ENCODE results near the gene MTMR3.

The MTMR3 gene

DNA sequence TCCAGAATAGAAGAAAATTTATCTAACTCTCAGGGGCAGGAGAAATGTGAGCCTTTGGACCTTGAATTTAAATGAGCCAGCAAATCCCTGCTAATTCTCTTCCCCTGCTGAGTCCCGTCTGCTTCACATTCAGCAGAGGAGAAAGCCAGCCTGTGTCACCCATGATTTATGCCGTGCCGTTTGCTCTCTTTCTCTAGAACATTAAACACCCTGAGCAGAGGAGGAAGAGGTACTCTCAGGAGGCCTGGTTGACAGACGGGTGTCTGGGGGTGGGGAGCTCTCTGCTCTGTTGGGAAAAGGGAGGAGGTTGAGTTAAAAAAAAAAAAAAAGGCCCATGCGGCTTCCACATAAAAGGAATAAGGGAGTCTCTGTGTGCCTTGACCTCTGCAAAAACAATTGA lies 11.3 kb upstream of the MTMR3 start:
- DNase-seq = no peak

DNA sequence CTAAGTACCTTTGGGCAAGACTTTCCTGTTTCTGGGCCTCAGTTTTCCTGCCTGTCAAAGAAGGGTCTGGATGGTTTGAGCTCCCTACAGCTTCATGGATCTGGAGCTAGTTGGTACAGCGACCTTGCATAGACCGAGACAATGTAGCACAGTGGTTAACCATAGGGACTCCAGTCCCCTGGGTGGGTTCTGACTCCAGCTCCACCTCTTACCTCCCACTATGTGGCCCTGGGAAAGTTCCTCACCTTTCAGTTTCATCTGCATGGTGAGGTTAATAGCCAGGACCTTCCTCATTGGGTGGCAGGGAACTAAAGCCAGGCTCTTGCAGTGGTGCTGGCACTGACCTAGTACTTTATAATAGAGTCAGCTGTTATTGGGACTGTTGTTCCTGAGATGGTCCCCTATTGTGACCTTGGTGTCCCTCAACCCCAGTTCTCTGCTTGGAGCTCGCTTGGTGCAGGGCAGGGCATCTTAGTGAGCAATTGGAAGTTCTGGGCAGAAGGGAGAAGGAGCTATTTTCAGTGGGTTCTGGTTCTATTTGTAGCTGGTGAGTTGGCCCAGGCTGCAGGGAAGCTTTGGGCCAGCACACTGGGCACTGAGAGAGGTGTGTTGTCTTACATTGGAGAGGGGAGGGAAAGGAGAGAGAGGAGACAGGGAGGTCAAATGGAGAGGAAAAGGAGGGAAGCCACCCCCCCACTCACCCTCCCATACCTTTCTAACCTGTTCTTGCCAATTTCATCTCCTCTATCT lies 10.7 kb upstream of the MTMR3 start:
- no peak for DNase-seq

DNA sequence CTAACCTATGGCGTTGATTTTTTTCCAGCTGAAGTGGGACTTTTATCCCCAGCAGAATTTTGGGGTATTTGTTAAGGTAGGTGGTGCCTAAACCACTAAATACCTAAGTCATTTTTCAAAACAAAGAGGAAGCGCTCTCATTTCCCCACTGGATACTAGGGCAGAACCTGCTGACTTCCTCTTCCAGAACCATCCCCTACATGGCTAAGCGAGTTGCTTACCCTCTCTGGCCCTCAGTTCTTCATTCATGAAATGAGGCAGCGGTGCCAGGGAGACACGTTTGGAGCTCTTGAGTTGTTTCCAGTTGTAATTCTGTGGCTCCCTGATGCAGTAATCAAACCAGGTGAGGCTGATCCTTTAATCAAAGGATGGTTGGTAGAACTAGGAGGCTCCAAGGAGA lies 10.0 kb upstream of the MTMR3 start:
- DNase-seq = no peak

DNA sequence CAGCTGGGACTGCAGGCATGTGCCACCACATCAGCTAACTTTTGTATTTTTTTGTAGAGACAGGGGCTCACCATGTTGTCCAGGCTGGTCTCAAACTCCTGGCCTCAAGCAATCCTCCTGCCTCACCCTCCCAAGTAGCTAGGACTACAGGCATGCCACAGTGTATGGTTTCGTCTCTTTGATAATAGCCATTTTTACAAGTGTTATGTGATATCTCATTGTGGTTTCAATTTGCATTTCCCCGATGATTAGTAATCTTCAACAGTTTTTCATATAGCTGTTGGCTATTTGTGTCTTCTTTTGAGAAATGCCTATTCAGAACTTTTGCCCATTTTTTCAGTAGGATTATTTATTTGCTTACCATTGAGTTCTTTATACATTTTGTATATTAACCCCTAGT lies 9.0 kb upstream of the MTMR3 start:
- DNase-seq = no peak

DNA sequence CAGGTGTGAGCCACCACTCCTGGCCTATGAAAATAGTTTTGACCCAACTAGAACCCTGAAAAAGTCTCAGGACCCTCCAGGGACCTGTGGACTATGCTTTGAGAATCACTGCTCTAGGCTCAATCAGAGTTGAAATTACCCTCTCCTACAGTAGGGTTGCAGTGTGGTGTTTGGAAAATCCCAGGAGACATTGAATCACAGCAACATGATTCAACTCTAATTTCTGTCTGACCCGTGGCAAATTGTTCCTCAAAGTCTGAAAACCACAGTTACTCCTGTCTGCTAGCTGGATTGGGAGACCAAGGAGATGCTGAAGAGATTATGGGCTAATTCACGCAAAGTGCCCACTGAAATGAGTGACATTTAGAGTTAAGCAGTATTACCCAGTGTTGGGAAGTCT lies 5.4 kb upstream of the MTMR3 start:
- no peak for DNase-seq

DNA sequence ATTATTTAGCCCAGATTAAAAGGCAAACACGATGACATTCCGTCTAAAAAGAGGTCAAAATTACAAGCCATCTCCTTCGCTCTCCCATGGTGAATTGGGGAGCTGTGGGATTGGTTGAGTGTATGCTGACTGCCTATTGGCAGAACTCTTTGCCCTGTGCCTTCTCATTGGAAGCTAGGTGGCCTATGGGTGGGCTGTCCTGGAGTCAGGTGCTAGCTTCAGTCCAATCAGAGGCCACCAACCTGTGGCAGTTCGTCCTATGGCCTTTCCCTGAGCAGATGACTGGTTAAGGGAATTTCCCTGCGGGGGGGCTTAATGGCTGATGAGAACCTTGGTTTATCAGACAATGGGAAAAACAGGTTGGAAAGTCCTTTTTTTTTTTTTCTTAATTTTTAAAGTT lies 3.2 kb upstream of the MTMR3 start:
- DNase-seq = no peak

DNA sequence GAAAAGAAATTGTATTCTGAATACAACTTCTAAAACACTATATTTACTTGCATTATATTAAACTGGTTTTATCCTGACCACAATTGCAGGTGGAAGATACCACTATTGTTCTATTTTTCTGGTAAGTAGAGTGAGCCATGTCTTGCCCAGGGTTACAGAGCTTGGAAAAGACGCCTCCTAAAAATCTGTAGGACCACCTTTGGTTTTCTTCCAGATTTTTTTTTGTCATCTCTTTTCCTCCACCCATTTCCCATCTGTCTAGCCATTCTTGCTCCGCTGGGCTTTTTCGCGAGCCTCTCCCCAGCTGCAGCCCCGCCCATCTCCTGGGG lies 294 bp upstream of the MTMR3 start:
- no peak for DNase-seq

DNA sequence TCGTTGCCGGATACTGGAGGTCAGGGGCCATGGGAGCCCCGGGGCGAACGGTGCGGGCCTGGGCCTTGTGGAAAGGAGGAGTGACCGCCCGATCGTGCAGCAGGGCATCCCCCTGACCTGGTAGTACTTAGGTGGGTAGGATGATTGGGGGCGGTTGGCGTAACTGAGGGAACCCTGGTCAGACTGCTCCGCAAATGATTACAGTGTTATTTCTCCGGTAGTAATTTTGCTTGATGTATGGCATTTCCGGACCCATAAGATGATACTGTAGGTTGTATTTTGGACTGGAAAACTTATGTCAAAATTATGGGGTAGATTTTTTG lies 762 bp downstream of the MTMR3 start:
- DNase-seq = peak; percentile 9

DNA sequence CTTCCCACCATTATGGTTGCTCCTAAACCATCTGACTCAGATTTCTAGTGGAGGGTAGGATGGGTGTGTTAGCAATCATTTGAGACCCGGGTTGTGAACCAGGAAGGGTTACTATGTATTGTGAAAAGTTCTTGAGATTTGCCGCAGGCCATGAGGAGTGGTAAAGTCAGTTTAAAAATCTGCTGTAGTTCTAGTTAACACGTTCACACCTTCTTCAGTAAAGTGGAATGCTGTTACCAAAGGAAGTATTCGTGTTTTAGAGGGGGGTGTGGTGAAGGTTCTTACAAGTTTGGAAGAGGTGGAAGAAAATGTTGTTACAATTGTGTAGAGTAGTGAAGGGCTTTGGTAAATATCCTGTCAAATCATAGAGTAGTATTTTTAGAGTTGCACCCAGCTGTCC lies 2.6 kb downstream of the MTMR3 start:
- no peak for DNase-seq

DNA sequence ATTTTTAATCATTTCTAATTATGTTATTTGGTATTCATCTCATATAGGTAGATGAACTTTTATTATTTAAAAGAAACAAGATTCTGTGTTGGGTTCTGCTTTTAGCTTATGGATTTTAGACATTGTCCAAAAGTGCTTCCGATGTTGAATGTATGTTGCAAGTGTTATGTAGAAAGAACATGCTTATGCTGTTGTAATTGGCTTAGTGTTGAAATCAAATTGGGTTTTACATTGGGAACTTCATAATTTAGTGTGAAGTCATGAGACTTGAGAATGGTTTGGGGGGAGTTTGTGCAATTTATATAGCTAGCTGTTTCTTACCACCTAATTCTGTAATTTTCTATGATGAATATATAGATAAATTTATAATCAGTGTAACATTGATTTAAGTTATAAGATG lies 3.6 kb downstream of the MTMR3 start:
- no peak for DNase-seq

DNA sequence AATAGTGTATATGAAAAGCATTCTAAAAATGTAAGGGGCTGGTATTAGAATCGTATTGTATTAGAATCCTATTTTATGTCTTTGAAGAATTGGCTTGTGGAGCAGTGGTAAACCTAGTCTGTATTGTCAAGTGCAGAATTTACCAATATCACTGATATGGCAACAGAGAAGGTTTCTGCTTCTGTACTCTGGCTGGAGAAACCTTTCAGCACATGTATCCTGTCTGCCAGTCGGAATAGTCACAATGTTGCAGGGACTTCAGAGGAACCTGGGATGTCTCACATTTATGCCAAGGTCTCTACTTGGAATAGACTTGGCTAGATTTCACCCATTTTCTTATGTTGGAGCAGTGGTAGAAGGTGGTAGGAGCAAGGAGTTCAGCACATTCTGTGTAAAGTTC lies 4.4 kb downstream of the MTMR3 start:
- no peak for DNase-seq

DNA sequence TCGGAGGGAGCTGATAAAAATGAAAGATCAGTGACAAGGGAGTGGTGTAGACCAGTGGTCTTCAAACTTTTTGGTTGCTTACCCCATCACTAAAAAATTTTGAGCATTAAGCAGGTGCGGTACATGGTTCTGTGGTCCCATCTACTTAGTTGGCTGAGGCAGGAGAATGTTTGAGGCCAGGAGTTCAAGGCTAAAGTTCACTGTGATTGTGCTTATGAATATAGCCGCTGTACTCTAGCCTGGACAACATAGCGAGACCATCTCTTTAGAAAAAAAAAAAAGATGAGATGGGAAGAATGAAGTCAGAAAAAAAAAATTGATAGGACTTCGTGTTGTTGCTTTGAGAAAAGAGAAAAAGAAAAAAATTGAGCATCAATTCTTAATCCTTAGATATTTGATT lies 7.8 kb downstream of the MTMR3 start:
- DNase-seq = no peak

DNA sequence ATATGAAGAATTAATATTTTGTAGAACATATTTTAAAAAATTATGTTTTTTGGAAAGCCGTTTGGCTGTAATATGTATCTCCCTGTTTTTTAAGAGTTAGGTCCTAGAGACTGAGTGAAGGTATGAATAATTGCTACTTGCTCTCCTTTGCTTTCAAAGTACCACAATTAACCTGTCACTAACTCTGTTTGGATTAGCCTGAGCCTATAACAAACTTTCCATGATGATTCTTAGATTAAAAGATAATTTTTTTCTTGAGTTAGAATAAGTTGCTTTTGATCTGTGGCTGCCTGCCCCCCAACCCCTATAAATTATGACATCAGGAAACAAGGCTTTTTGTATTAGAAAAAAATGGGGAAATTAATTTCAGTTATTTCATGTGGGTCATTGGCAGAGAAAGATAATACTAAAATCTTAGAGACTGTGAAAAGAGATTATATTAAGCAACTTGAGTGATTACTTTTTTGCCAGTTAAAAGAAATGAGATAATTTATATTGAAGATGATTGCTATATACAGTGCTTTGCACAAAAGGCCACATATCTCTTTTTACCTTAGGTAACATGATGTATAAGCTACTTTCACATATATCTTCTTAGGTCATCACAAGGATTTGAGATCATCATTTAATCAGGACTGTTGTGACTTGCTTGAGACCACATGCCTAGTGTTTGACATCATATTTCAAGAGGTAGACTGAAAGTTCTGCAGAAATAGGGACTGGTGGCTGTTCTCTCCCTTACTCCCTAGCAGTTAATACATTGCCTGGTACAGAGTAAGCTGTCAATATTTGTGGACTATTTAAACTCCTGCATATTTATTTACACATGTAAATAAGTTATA lies 9.6 kb downstream of the MTMR3 start:
- no peak for DNase-seq

DNA sequence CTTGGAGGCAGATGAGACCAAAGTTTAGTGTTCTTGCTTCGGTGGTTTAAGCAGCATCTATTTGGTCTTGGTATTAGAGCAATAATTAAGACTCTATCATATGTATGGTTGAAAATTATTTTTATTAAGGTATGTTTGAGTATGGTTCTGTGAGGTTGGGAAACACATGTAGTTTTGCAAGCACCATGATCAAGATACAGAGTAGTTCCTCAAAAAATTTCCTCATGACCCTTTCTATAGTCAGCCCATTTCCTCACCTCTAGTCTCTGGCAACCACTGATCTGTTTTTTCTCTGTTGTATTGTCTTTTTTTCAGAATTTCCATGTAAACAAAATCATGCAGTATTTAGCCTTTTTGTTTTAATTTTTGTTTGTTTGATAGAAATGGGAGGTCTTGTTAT lies 18.4 kb downstream of the MTMR3 start:
- no peak for DNase-seq

DNA sequence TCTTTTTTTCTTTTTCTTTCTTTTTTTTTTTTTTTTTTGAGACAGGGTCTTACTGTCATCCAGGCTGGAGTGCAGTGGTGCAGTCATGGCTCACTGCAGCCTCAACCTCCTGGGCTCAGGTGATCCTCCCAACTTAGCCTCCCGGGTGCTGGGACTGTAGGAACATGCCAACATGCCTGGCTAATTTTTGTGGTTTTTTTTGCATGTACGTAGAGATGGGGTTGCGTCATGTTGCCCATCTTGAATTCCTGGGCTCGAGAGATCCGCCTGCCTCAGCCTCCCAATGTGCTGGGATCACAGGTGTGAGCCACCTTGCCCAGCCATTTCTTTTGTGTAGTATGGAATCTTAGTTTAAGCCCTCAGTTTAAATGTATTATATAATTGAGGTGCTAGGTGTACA lies 20.4 kb downstream of the MTMR3 start:
- DNase-seq = no peak

DNA sequence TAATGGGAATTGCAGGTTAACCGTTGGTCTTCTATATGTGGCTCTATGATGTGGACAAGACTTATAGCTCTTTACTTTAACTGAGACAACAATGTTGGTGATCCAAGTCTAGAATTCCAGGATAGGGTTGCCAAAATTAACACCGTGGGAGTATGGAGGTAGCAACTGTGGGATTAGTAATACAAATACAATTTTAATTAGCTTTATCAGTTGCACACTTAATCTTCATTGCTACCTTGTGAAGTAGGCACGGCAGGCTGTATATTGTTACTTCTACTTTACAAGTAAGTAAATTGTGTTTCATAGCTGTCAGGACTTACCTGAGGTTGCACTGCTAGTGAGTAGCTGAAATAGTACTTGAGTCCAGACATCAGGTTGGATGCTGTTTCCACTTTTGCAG lies 21.0 kb downstream of the MTMR3 start:
- DNase-seq = no peak

DNA sequence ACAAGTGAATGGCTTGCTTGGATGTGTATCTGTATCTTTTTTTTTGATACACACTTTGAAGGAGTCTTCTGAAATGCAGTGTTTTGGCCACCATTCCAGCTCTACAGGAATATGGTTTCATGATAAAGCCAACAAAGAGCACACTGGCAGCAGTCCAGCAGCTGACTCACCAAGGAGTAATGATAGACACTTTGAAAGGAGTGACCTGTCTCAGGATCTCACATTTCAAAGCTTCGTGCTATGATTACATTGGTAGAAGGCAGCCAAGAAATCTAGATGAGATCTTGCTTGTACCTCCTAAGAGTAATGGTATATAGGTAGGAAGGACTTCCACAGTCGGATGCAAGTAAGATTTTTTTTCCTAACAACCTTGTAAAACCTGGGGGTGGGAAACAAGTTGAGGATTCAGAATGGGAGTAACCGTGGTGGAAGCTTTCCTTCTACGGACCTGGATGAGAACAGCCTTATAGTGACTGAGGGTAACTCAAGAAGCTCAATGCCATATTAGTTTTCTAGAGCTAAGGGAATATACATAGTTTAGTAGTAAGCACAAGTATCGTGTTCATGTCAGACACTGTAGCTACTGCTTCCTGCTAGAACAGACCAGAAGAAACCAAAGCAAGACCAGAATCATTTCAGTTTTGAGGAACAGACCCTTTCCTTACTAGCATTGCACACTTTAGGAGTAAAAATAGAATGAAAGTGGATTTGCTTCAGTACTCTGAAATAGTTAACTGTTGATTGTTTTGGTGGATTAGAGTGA lies 25.0 kb downstream of the MTMR3 start:
- no peak for DNase-seq

DNA sequence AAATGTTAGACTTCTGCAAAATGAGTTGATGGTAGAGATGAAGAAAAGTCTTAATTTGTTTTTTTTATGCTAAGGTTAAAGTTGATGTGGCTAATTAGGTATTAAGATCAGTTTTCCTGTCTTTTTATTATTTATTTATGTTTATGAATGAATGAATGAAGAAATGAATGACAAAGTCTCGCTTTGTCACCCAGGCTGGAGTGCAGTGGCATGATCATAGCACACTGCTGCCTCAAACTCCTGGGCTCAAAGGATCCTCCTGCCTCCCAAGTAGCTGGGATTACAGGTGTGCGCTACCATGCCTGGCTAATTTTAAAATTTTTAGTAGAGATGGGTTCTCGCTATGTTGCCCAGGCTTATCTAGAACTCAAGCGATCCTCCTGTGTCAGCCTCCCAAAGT lies 29.2 kb downstream of the MTMR3 start:
- DNase-seq = no peak

DNA sequence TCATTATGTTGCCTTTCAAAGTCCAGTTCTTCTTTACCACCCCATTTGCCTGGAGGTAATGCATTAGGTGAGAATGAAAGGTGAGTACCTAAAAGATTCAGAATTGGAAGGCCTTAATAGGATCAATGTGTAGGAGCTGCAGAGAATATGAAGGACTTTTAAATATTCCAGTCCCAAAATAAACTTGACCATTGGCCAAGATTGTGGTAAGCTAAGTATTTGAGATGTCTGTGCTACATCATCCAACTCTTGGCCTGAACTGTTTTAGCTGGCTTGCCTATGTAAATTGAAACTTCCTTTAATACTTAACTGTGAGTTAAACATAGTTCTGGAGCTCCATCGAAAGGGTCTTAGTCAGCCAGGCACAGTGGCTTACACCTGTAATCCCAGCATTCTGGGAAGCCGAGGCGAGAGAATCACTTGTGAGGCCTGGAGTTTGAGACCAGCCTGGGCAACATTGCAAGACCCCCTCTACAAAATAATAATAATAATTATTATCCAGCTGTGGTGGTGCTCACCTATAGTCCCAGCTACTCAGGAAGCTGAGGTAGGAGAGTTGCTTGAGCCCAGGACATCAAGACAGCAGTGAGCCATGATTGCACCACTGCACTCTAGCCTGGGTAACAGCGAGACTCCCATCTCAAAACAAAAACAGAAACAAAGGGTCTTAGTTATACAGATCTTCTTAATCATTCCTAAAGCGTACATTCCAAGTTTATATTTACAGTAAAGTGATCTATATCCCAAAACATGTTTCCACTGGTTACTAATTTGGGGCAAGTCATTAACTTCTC lies 29.8 kb downstream of the MTMR3 start:
- DNase-seq = no peak

DNA sequence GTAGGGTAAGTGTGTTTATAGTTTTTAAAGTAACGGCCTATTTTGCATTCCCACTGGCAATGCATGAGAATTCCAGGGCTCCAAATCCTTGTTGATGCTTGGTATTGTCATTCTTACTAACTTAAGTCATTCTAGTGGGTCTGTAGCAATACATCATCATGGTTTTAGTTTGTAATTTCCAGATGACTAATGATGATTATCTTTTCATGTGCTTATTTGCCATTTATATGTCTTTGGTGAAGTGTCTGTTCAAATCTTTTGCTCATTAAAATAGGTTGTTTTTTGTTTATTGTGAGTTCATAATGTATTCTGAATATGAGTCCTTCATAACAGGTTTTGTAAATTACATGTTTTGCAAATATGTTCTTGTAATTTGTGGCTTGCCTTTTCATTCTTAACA lies 31.2 kb downstream of the MTMR3 start:
- DNase-seq = no peak

DNA sequence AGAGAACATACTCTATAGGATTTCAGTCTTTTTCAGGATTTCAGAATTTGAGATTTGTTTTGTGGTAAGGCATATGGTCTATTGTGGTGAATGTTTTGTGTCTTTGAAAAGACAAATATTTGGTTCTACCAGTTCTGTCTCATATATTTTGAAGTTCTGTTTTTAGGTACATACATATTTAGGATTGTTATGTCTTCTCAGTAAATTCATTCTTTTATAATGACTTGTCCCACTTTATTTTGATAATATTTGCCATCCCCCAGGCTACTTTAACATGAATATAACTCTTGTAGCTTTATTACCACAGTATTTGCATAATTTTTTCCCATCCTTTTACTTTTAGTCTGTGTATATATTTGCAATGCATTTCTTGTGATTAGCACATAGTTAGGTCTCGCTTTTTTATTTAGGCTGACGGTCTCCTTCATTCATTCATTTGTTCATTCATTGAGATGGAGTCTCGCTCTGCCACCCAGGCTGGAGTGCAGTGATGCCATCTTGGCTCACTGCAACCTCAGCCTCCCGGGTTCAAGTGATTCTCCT lies 32.1 kb downstream of the MTMR3 start:
- no peak for DNase-seq

DNA sequence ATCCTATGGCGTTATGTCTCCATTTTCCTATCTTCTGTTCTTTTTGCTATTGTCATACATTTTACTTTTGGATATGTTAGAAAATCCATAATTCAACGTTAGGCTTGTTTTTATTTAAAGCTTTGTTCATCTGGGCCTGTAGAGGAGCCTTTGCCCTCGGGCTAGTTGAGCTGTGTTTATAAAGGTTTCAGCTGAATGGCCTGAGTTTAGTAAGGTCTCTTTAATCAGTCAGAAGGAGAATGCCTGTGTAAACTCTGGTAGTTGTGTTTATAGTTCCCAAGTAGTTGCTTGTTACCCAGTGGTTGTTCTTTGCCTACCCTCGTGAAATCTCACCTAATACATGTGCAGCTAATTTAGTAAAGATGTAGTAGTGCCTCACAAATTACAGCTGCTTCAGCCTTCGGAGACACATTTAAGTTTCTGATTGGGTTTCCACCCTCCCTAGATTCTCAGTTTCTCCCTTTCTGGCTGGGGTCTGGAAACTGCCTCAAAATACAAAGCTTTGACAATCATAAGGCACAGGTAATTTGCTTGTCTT lies 33.1 kb downstream of the MTMR3 start:
- DNase-seq = no peak

Data from activated CD4-positive, alpha-beta T cell treated with anti-CD3 and anti-CD28 coated beads for 1 hour (primary cell).